CD4-positive, alpha-beta T cell (primary cell): ENCODE results near the gene ZNF560. TPM values are rescaled to one million over a fixed set of nuclear protein-coding genes. Genes with fewer than 3 reads are reported as not detected.

ENCODE experiments used
- ATAC-seq: fragments of 200-7000 bp; cut with Tn5 transposase; one replicate; pipeline ENCODE4 v1.10.0; 2022; ENCODE audit warnings: mild to moderate bottlenecking; ENCODE audit not compliant: poor library complexity
- CTCF ChIA-PET: fragments of 350-600 bp; sonication (Branson Sonifier 250); formaldehyde crosslinking; loops from one replicate; lab custom pipeline; 2021; ENCODE audit warnings: antibody characterized with exemption, inconsistent platforms; lab: Charles Lee
- POLR2A ChIA-PET: fragments of 350-600 bp; sonication (Branson Sonifier 250); formaldehyde crosslinking; loops from one replicate; lab custom pipeline; 2021; ENCODE audit warnings: antibody characterized with exemption, inconsistent platforms; lab: Charles Lee
- DNase-seq, 14 experiments: peaks; one replicate each; pipeline ENCODE4 v3.0.0-alpha.2; 2013 to 2020; ENCODE audit warnings: mixed read lengths in 2 of 14
- H3K27ac ChIP-seq, 2 donors: one replicate each; pipeline versions ENCODE4 v1.5.1 to v1.7.0; 2013; ENCODE audit warnings: low read length in 2 of 2, low read depth in 1 of 2, mild to moderate bottlenecking in 1 of 2
- H3K27me3 ChIP-seq, 2 experiments: 1 replicate in 1 of 2; 2 replicates in 1 of 2; pipeline versions ENCODE4 v1.6.1 to v1.7.0; 2013; ENCODE audit warnings: low read length in 2 of 2, control low read depth in 1 of 2, mild to moderate bottlenecking in 1 of 2, moderate library complexity in 1 of 2; ENCODE audit not compliant: insufficient read depth in 2 of 2, control insufficient read depth in 1 of 2
- H3K36me3 ChIP-seq: one replicate; pipeline ENCODE4 v1.6.1; 2013; ENCODE audit warnings: low read length, control low read depth; ENCODE audit not compliant: insufficient read depth
- H3K4me1 ChIP-seq: one replicate; pipeline ENCODE4 v1.6.1; 2013; ENCODE audit warnings: low read length, control low read depth; ENCODE audit not compliant: insufficient read depth
- H3K4me3 ChIP-seq: one replicate; pipeline ENCODE4 v1.5.1; 2013; ENCODE audit warnings: mild to moderate bottlenecking, low read length, moderate library complexity
- H3K9me3 ChIP-seq, 2 experiments: 1 replicate in 1 of 2; 2 replicates in 1 of 2; pipeline versions ENCODE4 v1.6.1 to v1.7.0; 2013; ENCODE audit warnings: low read length in 2 of 2, mild to moderate bottlenecking in 2 of 2, control low read depth in 1 of 2, moderate library complexity in 1 of 2; ENCODE audit not compliant: control insufficient read depth in 1 of 2, insufficient read depth in 1 of 2
- H3K27ac Mint-ChIP-seq: one replicate; pipeline ENCODE4 v1.8.0; 2020; ENCODE audit warnings: mixed read lengths
- H3K27me3 Mint-ChIP-seq: one replicate; pipeline ENCODE4 v1.8.0; 2021; ENCODE audit warnings: mixed read lengths
- H3K36me3 Mint-ChIP-seq: one replicate; pipeline ENCODE4 v1.8.0; 2021; ENCODE audit warnings: low read depth, mixed read lengths
- H3K4me1 Mint-ChIP-seq: one replicate; pipeline ENCODE4 v1.8.0; 2021; ENCODE audit warnings: low read depth, mixed read lengths
- H3K4me3 Mint-ChIP-seq: one replicate; pipeline ENCODE4 v1.8.0; 2020; ENCODE audit warnings: mild to moderate bottlenecking, mixed read lengths
- H3K9me3 Mint-ChIP-seq: one replicate; pipeline ENCODE4 v1.8.0; 2020; ENCODE audit warnings: mixed read lengths
- CTCF ChIP-seq: fragments of 200-600 bp; IDR thresholded peaks from one replicate; pipeline ENCODE4 v1.8.0; 2022; ENCODE audit warnings: antibody characterized with exemption, mild to moderate bottlenecking
- intact Hi-C, 2 experiments: fragments of 100-400 bp; cut with DNase I in 1 of 2; cut with micrococcal nuclease in 1 of 2; formaldehyde crosslinking; loops; one replicate each; pipeline versions ENCODE4 v1.15.1 to v1.9.0; 2023 to 2025; cut with DNase I, micrococcal nuclease
- total RNA-seq, 174 experiments: library from RNA in 2 of 174; stranded (reverse) in 2 of 174; gene quantifications; one replicate each; pipeline ENCODE4 v1.2.3 and lab custom pipeline; 2021 to 2026

The ZNF560 gene
- total RNA-seq, 2 experiments from 2014 or later: not detected

- POLR2A ChIA-PET: interaction anchor here (1.1 to 1.3 kb wide), 2 partner anchors 103 kb away, joined by 3 to 5 read pairs; partner anchors contain the start of gene ZNF266
- DNase-seq: peak; percentile 62 to 91 (median 80)
- Histone ChIP-seq H3K36me3 (peaks cover 27% of the 10 kb centered on the region), H3K27me3 (no peaks in the 10 kb centered on the region), H3K27ac (peak within 1 kb of the TSS; percentile 64 to 84), H3K4me3 (peak within 1 kb of the TSS; percentile 78), H3K4me1 (peaks cover 16% of the 10 kb centered on the region), H3K9me3 (peaks cover 27 to 34% of the 10 kb centered on the region in 2 experiments)
- Mint-ChIP-seq H3K4me1 (peaks cover 32% of the 10 kb centered on the region), H3K4me3 (peak within 1 kb of the TSS; percentile 95), H3K9me3 (peaks cover 12% of the 10 kb centered on the region), H3K27me3 (no peaks in the 10 kb centered on the region), H3K36me3 (peaks cover 70% of the 10 kb centered on the region), H3K27ac (peak within 1 kb of the TSS; percentile 98)
- CTCF ChIA-PET: no interaction called here
- no peak for TF ChIP-seq CTCF
- ATAC-seq: peak; percentile 94
- intact Hi-C loops: loop anchor here (1.0 to 10.0 kb wide), 6 partner anchors 46 to 706 kb away; partner anchors contain the start of genes ZNF266 (in 2 of the 2), MBD3L1 (in 1 of the 2), ZNF121 (in 1 of the 2) and ZNF558 (in 1 of the 2)
Measured at GRCh38 chr19:9538183-9539058, 40.0 kb upstream of the ZNF560 start, which contains the start of gene ZNF426. ZNF426 (minus strand) TSS chr19:9538645; CDS start chr19:9536232, 2,413 bp downstream.

GRCh38 chr19:9535934-9536333 is 37.5 kb upstream of the ZNF560 start:
- Mint-ChIP-seq H3K4me1 (peaks cover 32% of the 10 kb centered on the region), H3K27me3 (no peaks in the 10 kb centered on the region), H3K4me3 (peak overlapping the region; percentile 76), H3K27ac (peak overlapping the region; percentile 12), H3K9me3 (peaks cover 17% of the 10 kb centered on the region), H3K36me3 (peaks cover 95% of the 10 kb centered on the region)
- DNase-seq (no peak), ATAC-seq (no peak)
- Histone ChIP-seq H3K9me3 (peaks cover 49 to 52% of the 10 kb centered on the region in 2 experiments), H3K36me3 (peaks cover 52% of the 10 kb centered on the region), H3K4me1 (peaks cover 16% of the 10 kb centered on the region), H3K27me3 (no peaks in the 10 kb centered on the region), H3K4me3 (no peak overlapping the region), H3K27ac (no peak overlapping the region)
- CTCF ChIA-PET: no interaction called here
- POLR2A ChIA-PET: no interaction called here
- no peak for TF ChIP-seq CTCF
- intact Hi-C loops: loop anchor here (5.0 to 10.0 kb wide), 4 partner anchors 49 to 704 kb away; partner anchors contain the start of genes MBD3L1 (in 1 of the 2), ZNF121 (in 1 of the 2), ZNF266 (in 1 of the 2) and ZNF558 (in 1 of the 2)

GRCh38 chr19:9531933-9532332 is 33.5 kb upstream of the ZNF560 start:
- H3K9me3 Mint-ChIP-seq: peaks cover 15% of the 10 kb centered on the region
- peaks cover 96% of the 10 kb centered on the region for H3K36me3 Mint-ChIP-seq
- H3K27me3 Mint-ChIP-seq: no peaks in the 10 kb centered on the region
- ATAC-seq (no peak), DNase-seq (no peak)
- H3K36me3 ChIP-seq: peaks cover 82% of the 10 kb centered on the region
- no peaks in the 10 kb centered on the region for H3K27me3 ChIP-seq
- H3K4me1 ChIP-seq: no peaks in the 10 kb centered on the region
- CTCF ChIA-PET: no interaction called here
- H3K27ac Mint-ChIP-seq: no peak overlapping the region
- intact Hi-C loops: loop anchor here (5.0 to 10.0 kb wide), 4 partner anchors 35 to 207 kb away; partner anchors contain the start of genes ZNF121 (in 1 of the 2), ZNF266 (in 1 of the 2) and ZNF559 (in 1 of the 2)
- no peak overlapping the region for H3K4me3 Mint-ChIP-seq
- TF ChIP-seq CTCF: no peak
- peaks cover 55 to 91% of the 10 kb centered on the region in 2 experiments for H3K9me3 ChIP-seq
- H3K27ac ChIP-seq: no peak overlapping the region
- POLR2A ChIA-PET: no interaction called here
- H3K4me3 ChIP-seq: no peak overlapping the region
- peaks cover 6% of the 10 kb centered on the region for H3K4me1 Mint-ChIP-seq
